Measurements from ENCODE around the gene TM4SF1.

The TM4SF1 gene

GRCh38 chr3:149374793-149375500 lies 2.5 kb downstream of the TM4SF1 start:
- H3K4me1 ChIP-seq (ENCODE audit: low read length), result no peaks in the 10 kb centered on the region
- H3K9me3 ChIP-seq (replicated peaks; ENCODE audit: insufficient read depth, low read length), result no peaks in the 10 kb centered on the region
- H3K4me3 ChIP-seq (ENCODE audit: low read length), result no peak overlapping the region
- no peak overlapping the region for H3K9ac ChIP-seq (ENCODE audit: low read length)
- H3K27ac ChIP-seq (ENCODE audit: low read length), result no peak overlapping the region
- DNase-seq, result no peak
- TF ChIP-seq, protein P1, sequence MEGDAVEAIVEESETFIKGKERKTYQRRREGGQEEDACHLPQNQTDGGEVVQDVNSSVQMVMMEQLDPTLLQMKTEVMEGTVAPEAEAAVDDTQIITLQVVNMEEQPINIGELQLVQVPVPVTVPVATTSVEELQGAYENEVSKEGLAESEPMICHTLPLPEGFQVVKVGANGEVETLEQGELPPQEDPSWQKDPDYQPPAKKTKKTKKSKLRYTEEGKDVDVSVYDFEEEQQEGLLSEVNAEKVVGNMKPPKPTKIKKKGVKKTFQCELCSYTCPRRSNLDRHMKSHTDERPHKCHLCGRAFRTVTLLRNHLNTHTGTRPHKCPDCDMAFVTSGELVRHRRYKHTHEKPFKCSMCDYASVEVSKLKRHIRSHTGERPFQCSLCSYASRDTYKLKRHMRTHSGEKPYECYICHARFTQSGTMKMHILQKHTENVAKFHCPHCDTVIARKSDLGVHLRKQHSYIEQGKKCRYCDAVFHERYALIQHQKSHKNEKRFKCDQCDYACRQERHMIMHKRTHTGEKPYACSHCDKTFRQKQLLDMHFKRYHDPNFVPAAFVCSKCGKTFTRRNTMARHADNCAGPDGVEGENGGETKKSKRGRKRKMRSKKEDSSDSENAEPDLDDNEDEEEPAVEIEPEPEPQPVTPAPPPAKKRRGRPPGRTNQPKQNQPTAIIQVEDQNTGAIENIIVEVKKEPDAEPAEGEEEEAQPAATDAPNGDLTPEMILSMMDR (IDR thresholded peaks at IDR 0.05; ENCODE audit: low read length), result no peak
- no peak for TF ChIP-seq EZH2 (optimal IDR thresholded peaks at IDR 0.05; ENCODE audit: low read depth, low read length)
- TF ChIP-seq EZH2phosphoT487 (IDR thresholded peaks at IDR 0.05; ENCODE audit: low read length), result no peak
- no peaks in the 10 kb centered on the region for H4K20me1 ChIP-seq (ENCODE audit: insufficient read depth, low read length)
- H3K4me2 ChIP-seq (ENCODE audit: low read depth, low read length), result no peak overlapping the region
- no peaks in the 10 kb centered on the region for H3K27me3 ChIP-seq (replicated peaks; ENCODE audit: insufficient read depth, low read length)
- no peaks in the 10 kb centered on the region for H3K79me2 ChIP-seq (ENCODE audit: low read length)
- no peaks in the 10 kb centered on the region for H3K36me3 ChIP-seq (replicated peaks; ENCODE audit: insufficient read depth, low read length)
- H3K9me2 ChIP-seq (replicated peaks; ENCODE audit: insufficient read depth, low read length), result no peaks in the 10 kb centered on the region
- no peak overlapping the region for H2AFZ ChIP-seq (ENCODE audit: low read length)
- H3F3A ChIP-seq (ENCODE audit: insufficient read depth, low read length), result no peaks in the 10 kb centered on the region

GRCh38 chr3:149374391-149374790 lies 3.1 kb downstream of the TM4SF1 start:
- Histone ChIP-seq H3F3A (ENCODE audit: insufficient read depth, low read length) (no peaks in the 10 kb centered on the region), H3K4me2 (ENCODE audit: low read depth, low read length) (no peak overlapping the region)
- TF ChIP-seq EZH2phosphoT487 (IDR thresholded peaks at IDR 0.05; ENCODE audit: low read length), result no peak
- no peak for TF ChIP-seq EZH2 (optimal IDR thresholded peaks at IDR 0.05; ENCODE audit: low read depth, low read length)

DNA sequence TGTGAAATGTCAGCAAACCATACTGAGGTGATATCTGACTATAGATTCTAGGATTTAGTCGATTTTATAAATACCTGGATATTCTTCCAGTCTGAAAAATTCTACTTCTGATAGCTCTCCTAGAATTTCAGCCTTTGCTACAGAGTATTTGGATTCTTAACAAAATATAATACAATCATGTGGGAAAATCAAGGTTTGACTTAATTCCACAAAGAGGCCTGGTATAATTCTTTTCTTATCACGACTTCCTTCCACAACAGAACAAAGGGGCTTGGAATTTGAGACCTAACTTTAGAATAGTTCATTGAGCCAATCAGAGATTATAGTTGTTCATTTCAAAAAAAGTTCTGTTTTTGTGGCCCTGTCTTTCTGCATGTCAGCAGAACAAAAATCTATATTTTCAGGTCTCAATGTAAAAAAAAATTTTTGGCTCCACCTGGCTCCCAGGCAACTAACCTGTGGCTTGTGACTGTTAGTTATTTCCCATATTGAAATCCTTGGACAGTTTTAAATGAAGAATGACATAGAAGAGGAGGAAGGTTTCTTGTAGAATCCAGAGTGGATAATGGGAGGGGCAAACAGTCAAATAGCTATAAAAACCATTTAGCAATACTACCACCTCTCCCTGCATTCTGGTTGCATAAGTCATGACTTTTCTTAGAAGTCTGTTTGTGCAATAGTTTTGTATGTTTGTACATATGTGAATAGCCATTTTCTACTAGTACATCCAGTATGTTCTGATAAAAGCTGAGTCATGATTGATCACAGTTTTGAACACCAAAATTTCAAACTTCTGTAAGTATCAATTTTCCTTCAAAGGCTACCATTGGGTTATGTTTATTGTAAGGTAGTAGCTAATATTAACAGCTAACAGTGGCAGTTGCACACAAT lies 4.0 kb downstream of the TM4SF1 start:
- no peak overlapping the region for H3K9ac ChIP-seq (ENCODE audit: low read length)
- no peaks in the 10 kb centered on the region for H3K9me3 ChIP-seq (replicated peaks; ENCODE audit: insufficient read depth, low read length)
- H3K4me2 ChIP-seq (ENCODE audit: low read depth, low read length), result no peak overlapping the region
- no peaks in the 10 kb centered on the region for H3K36me3 ChIP-seq (replicated peaks; ENCODE audit: insufficient read depth, low read length)
- H3K27ac ChIP-seq (ENCODE audit: low read length), result no peak overlapping the region
- no peak overlapping the region for H2AFZ ChIP-seq (ENCODE audit: low read length)
- no peak for TF ChIP-seq EZH2 (optimal IDR thresholded peaks at IDR 0.05; ENCODE audit: low read depth, low read length)
- no peaks in the 10 kb centered on the region for H3K4me1 ChIP-seq (ENCODE audit: low read length)
- no peaks in the 10 kb centered on the region for H3K27me3 ChIP-seq (replicated peaks; ENCODE audit: insufficient read depth, low read length)
- no peak for DNase-seq
- H3K4me3 ChIP-seq (ENCODE audit: low read length), result no peak overlapping the region
- H3K79me2 ChIP-seq (ENCODE audit: low read length), result no peaks in the 10 kb centered on the region
- H3F3A ChIP-seq (ENCODE audit: insufficient read depth, low read length), result no peaks in the 10 kb centered on the region
- no peaks in the 10 kb centered on the region for H3K9me2 ChIP-seq (replicated peaks; ENCODE audit: insufficient read depth, low read length)
- no peaks in the 10 kb centered on the region for H4K20me1 ChIP-seq (ENCODE audit: insufficient read depth, low read length)

More at GRCh38 chr3:149374391-149374790, 3.1 kb downstream of the TM4SF1 start:
- no peak overlapping the region for H3K27ac ChIP-seq (ENCODE audit: low read length)
- no peaks in the 10 kb centered on the region for H3K4me1 ChIP-seq (ENCODE audit: low read length)
- H3K4me3 ChIP-seq (ENCODE audit: low read length), result no peak overlapping the region
- H3K9me3 ChIP-seq (replicated peaks; ENCODE audit: insufficient read depth, low read length), result no peaks in the 10 kb centered on the region
- no peaks in the 10 kb centered on the region for H3K27me3 ChIP-seq (replicated peaks; ENCODE audit: insufficient read depth, low read length)
- no peaks in the 10 kb centered on the region for H3K9me2 ChIP-seq (replicated peaks; ENCODE audit: insufficient read depth, low read length)
- no peaks in the 10 kb centered on the region for H3K36me3 ChIP-seq (replicated peaks; ENCODE audit: insufficient read depth, low read length)
- no peak for DNase-seq
- H4K20me1 ChIP-seq (ENCODE audit: insufficient read depth, low read length), result no peaks in the 10 kb centered on the region
- H3K9ac ChIP-seq (ENCODE audit: low read length), result no peak overlapping the region
- no peak overlapping the region for H2AFZ ChIP-seq (ENCODE audit: low read length)
- no peaks in the 10 kb centered on the region for H3K79me2 ChIP-seq (ENCODE audit: low read length)

GRCh38 chr3:149371723-149372114 lies 5.7 kb downstream of the TM4SF1 start:
- H3K4me1 ChIP-seq (ENCODE audit: low read length), result no peaks in the 10 kb centered on the region
- H3K79me2 ChIP-seq (ENCODE audit: low read length), result no peaks in the 10 kb centered on the region
- no peak for DNase-seq
- H3K27me3 ChIP-seq (replicated peaks; ENCODE audit: insufficient read depth, low read length), result no peaks in the 10 kb centered on the region
- no peaks in the 10 kb centered on the region for H3K9me2 ChIP-seq (replicated peaks; ENCODE audit: insufficient read depth, low read length)
- H3K27ac ChIP-seq (ENCODE audit: low read length), result no peak overlapping the region
- H3K9me3 ChIP-seq (replicated peaks; ENCODE audit: insufficient read depth, low read length), result no peaks in the 10 kb centered on the region
- no peaks in the 10 kb centered on the region for H3K36me3 ChIP-seq (replicated peaks; ENCODE audit: insufficient read depth, low read length)
- H3K9ac ChIP-seq (ENCODE audit: low read length), result no peak overlapping the region
- H3K4me3 ChIP-seq (ENCODE audit: low read length), result no peak overlapping the region
- no peak overlapping the region for H3K4me2 ChIP-seq (ENCODE audit: low read depth, low read length)
- H4K20me1 ChIP-seq (ENCODE audit: insufficient read depth, low read length), result no peaks in the 10 kb centered on the region
- H2AFZ ChIP-seq (ENCODE audit: low read length), result no peak overlapping the region
- TF ChIP-seq, protein P1 (IDR thresholded peaks at IDR 0.05; ENCODE audit: low read length), result no peak
- TF ChIP-seq EZH2 (optimal IDR thresholded peaks at IDR 0.05; ENCODE audit: low read depth, low read length), result no peak
- no peak for TF ChIP-seq EZH2phosphoT487 (IDR thresholded peaks at IDR 0.05; ENCODE audit: low read length)
- no peaks in the 10 kb centered on the region for H3F3A ChIP-seq (ENCODE audit: insufficient read depth, low read length)

All from MM.1S (cell line).